ENCODE measurements around the gene PRKAR1B.

DNA sequence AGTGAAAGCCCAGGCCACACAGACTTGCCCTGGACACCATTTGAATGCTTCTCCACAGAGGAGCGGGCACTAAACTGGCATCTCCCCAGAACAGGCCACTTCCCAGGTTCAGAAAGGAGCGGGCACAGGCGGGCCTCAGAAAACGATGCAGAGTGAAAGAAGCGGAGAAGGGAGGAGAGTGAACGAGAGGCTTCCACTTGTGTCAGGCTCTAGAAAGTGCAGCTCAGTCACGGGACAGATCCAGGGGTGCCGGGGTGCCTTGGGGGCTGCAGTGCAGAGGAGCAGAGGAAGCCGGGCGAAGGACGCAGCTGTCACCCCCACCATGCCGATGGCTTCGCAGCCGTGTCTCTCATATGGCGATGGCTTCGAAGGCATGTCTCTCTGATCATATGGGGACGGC lies 26.1 kb upstream of the PRKAR1B start:
- TF ChIP-seq, protein P1, sequence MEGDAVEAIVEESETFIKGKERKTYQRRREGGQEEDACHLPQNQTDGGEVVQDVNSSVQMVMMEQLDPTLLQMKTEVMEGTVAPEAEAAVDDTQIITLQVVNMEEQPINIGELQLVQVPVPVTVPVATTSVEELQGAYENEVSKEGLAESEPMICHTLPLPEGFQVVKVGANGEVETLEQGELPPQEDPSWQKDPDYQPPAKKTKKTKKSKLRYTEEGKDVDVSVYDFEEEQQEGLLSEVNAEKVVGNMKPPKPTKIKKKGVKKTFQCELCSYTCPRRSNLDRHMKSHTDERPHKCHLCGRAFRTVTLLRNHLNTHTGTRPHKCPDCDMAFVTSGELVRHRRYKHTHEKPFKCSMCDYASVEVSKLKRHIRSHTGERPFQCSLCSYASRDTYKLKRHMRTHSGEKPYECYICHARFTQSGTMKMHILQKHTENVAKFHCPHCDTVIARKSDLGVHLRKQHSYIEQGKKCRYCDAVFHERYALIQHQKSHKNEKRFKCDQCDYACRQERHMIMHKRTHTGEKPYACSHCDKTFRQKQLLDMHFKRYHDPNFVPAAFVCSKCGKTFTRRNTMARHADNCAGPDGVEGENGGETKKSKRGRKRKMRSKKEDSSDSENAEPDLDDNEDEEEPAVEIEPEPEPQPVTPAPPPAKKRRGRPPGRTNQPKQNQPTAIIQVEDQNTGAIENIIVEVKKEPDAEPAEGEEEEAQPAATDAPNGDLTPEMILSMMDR (IDR thresholded peaks at IDR 0.05): no peak
- TF ChIP-seq POLR2A (IDR thresholded peaks at IDR 0.05): no peak
